NT2/D1 (cell line): Measurements from ENCODE around the gene ADARB2.

Source experiments
- YY1 ChIP-seq: IDR thresholded peaks from 2 replicates; pipeline ENCODE4 v1.6.1; 2011; ENCODE audit not compliant: insufficient read length, insufficient read depth
- ZNF274 ChIP-seq: IDR thresholded peaks from 2 replicates; pipeline ENCODE4 v1.6.1; 2011; ENCODE audit warnings: mild to moderate bottlenecking, low read depth, low read length

- TF ChIP-seq YY1 (no peak), ZNF274 (no peak)
Observed at GRCh38 chr10:1451362-1451888, 285.9 kb downstream of the ADARB2 start.
